ENCODE results near the gene TMEM263.

DNA sequence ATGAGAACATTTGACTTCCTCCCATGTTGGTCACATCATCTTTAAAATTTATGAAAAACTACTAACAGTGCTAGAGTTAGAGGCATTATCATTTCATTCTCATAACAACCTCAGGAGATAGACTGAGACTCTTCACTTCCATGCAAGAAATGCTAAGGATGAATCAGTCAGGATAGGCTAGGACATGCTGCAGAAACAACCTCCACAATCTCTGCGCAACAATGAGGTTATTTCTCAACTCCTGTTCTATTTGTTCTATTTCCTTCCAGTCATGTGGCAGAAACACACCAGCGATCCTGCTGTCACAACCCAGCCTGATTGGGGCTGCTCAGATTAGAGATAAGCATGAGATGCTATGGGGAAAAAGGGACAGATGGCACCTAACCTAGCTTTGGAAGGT is 49.0 kb upstream of the TMEM263 start:
- TF ChIP-seq POLR2A (conservative IDR thresholded peaks at IDR 0.05) (no peak), SMC3 (conservative IDR thresholded peaks at IDR 0.05; ENCODE audit: insufficient read depth, low read depth, low read length) (no peak), EP300 (IDR thresholded peaks at IDR 0.05; ENCODE audit: low read length) (no peak), RNF2 (IDR thresholded peaks at IDR 0.05) (no peak), ZNF79 (CRISPR knock-in tag; IDR thresholded peaks at IDR 0.05; ENCODE audit: low read depth) (no peak), BDP1 (IDR thresholded peaks at IDR 0.05; ENCODE audit: insufficient read depth, insufficient read length) (no peak), FOS (IDR thresholded peaks at IDR 0.05; ENCODE audit: extremely low read depth, insufficient read length) (no peak), GABPB1 (CRISPR knock-in tag; IDR thresholded peaks at IDR 0.05) (no peak), MLX (CRISPR knock-in tag; conservative IDR thresholded peaks at IDR 0.05) (no peak)
- TF ChIP-seq, protein P1, sequence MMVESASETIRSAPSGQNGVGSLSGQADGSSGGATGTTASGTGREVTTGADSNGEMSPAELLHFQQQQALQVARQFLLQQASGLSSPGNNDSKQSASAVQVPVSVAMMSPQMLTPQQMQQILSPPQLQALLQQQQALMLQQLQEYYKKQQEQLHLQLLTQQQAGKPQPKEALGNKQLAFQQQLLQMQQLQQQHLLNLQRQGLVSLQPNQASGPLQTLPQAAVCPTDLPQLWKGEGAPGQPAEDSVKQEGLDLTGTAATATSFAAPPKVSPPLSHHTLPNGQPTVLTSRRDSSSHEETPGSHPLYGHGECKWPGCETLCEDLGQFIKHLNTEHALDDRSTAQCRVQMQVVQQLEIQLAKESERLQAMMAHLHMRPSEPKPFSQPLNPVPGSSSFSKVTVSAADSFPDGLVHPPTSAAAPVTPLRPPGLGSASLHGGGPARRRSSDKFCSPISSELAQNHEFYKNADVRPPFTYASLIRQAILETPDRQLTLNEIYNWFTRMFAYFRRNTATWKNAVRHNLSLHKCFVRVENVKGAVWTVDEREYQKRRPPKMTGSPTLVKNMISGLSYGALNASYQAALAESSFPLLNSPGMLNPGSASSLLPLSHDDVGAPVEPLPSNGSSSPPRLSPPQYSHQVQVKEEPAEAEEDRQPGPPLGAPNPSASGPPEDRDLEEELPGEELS (CRISPR knock-in tag; IDR thresholded peaks at IDR 0.05; ENCODE audit: borderline replicate concordance), result no peak
- TF ChIP-seq, protein P2, sequence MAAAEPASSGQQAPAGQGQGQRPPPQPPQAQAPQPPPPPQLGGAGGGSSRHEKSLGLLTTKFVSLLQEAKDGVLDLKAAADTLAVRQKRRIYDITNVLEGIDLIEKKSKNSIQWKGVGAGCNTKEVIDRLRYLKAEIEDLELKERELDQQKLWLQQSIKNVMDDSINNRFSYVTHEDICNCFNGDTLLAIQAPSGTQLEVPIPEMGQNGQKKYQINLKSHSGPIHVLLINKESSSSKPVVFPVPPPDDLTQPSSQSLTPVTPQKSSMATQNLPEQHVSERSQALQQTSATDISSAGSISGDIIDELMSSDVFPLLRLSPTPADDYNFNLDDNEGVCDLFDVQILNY (CRISPR knock-in tag; IDR thresholded peaks at IDR 0.05), result no peak
